BJ (cell line): ENCODE measurements around the gene MCRIP2. TPM values are rescaled to one million over a fixed set of nuclear protein-coding genes. Genes with fewer than 3 reads are reported as not detected.

Experiments
- CTCF ChIA-PET: fragments of 350-600 bp; formaldehyde crosslinking; extraction: SDS; loops from one replicate; lab custom pipeline; 2021; ENCODE audit warnings: antibody characterized with exemption, inconsistent platforms; lab: Yijun Ruan, JAX
- POLR2A ChIA-PET: fragments of 300-600 bp; sonication (Branson Sonifier 250); formaldehyde crosslinking; extraction: SDS; loops from one replicate; lab custom pipeline; 2021; ENCODE audit warnings: antibody characterized with exemption; lab: Charles Lee
- DNase-seq: peaks from one replicate; pipeline ENCODE4 v3.0.0-alpha.2; 2011; ENCODE audit warnings: low read depth
- H3K27me3 ChIP-seq: 2 replicates; pipeline ENCODE4 v1.6.0; 2011; ENCODE audit warnings: low read length; ENCODE audit not compliant: control insufficient read depth, insufficient read depth
- H3K36me3 ChIP-seq: 2 replicates; pipeline ENCODE4 v1.5.1; 2011; ENCODE audit warnings: low read length; ENCODE audit not compliant: control insufficient read depth, insufficient read depth
- H3K4me3 ChIP-seq: 2 replicates; pipeline ENCODE4 v1.5.1; 2011; ENCODE audit warnings: low read depth, mild to moderate bottlenecking, control low read depth, low read length
- CTCF ChIP-seq: IDR thresholded peaks from 2 replicates; pipeline ENCODE4 v1.5.1; 2011; ENCODE audit warnings: low read depth, mild to moderate bottlenecking, control low read depth, inconsistent platforms, low read length, moderate library complexity; ENCODE audit not compliant: insufficient read depth
- polyA plus RNA-seq: library from polyadenylated mRNA; depleted of rRNA; stranded (reverse); fragments of >200 nt; gene quantifications from 2 replicates; pipeline ENCODE4 v1.2.3, GENCODE V29; 2011

Gene MCRIP2
- polyA plus RNA-seq, 1 experiment: 16.5 TPM

- ChIA-PET POLR2A (no interaction called here), CTCF (interaction anchor here (0.8 to 1.9 kb wide), 2 partner anchors 7 to 9 kb away, joined by 4 to 6 read pairs; partner anchors contain the start of gene RHOT2)
- TF ChIP-seq CTCF: no peak
- H3K36me3 ChIP-seq: peaks cover 32% of the 10 kb centered on the region
- no peak for DNase-seq
- peak within 1 kb of the TSS; percentile 40 for H3K4me3 ChIP-seq
- H3K27me3 ChIP-seq: no peaks in the 10 kb centered on the region
Measured at GRCh38 chr16:674968-675883, 33.6 kb downstream of the MCRIP2 start, which contains the start of gene RHBDL1. Gene RHBDL1 (plus strand): TSS chr16:675671. CDS start chr16:675791, 120 bp downstream.

- Histone ChIP-seq H3K4me3 (peak overlapping the region; percentile 40), H3K27me3 (no peaks in the 10 kb centered on the region), H3K36me3 (peaks cover 24% of the 10 kb centered on the region)
- no peak for TF ChIP-seq CTCF
- no peak for DNase-seq
- CTCF ChIA-PET: interaction anchor here (0.8 to 1.9 kb wide), 2 partner anchors 8 to 10 kb away, joined by 4 to 6 read pairs; partner anchors contain the start of gene RHOT2
- POLR2A ChIA-PET: no interaction called here
Measured at GRCh38 chr16:675884-676564, 34.4 kb downstream of the MCRIP2 start.

- Histone ChIP-seq H3K36me3 (peaks cover 22% of the 10 kb centered on the region), H3K27me3 (no peaks in the 10 kb centered on the region), H3K4me3 (no peak overlapping the region)
- ChIA-PET POLR2A (no interaction called here), CTCF (interaction anchor here (1.9 kb wide), 1 partner anchor 9 kb away, joined by 6 read pairs; the partner anchor contains the start of gene RHOT2)
- no peak for TF ChIP-seq CTCF
- no peak for DNase-seq
Measured at GRCh38 chr16:676565-676902, 34.9 kb downstream of the MCRIP2 start.

GRCh38 chr16:676913-677312 lies 35.3 kb downstream of the MCRIP2 start:
- H3K4me3 ChIP-seq: no peak overlapping the region
- H3K36me3 ChIP-seq: peaks cover 23% of the 10 kb centered on the region
- no peak for DNase-seq
- no peaks in the 10 kb centered on the region for H3K27me3 ChIP-seq
- POLR2A ChIA-PET: no interaction called here
- TF ChIP-seq CTCF: no peak
- CTCF ChIA-PET: interaction anchor here (1.9 kb wide), 1 partner anchor 9 kb away, joined by 6 read pairs; the partner anchor contains the start of gene RHOT2
